ENCODE measurements around the gene CLCN2. TPM values are rescaled to one million over a fixed set of nuclear protein-coding genes. Genes with fewer than 3 reads are reported as not detected.

Gene CLCN2
- total RNA-seq, 1 experiment from 2014 or later, result 22.6 TPM

DNA sequence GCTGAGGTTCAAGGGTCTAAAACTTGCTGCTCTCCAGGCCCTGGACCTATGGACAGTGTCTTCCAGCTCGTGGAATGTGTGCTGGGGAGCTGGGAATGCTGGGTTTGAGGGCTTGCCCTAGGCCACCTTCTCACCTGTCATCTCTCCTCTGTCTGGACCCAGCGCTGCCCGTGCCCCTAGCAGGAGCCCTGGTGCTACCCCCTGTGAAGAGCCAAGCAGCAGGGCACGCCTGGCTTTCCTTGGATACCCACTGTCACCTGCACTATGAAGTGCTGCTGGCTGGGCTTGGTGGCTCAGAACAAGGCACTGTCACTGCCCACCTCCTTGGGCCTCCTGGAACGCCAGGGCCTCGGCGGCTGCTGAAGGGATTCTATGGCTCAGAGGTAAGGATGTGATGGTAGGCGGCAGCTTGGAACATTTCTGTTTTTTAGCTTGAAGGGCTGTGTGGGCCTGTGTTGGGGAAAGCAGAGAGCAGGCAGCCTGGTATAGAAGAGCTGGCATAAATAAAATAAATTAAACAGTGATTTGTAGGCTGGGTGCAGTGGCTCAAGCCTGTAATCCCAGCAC is 23.5 kb upstream of the CLCN2 start (continued):
- TF ChIP-seq MYBL2 (CRISPR knock-in tag; IDR thresholded peaks at IDR 0.05) (no peak), ELF4 (CRISPR knock-in tag; IDR thresholded peaks at IDR 0.05; ENCODE audit: low read depth) (no peak), RELA (CRISPR knock-in tag; IDR thresholded peaks at IDR 0.05; ENCODE audit: borderline replicate concordance) (no peak)
- TF ChIP-seq, protein P1, sequence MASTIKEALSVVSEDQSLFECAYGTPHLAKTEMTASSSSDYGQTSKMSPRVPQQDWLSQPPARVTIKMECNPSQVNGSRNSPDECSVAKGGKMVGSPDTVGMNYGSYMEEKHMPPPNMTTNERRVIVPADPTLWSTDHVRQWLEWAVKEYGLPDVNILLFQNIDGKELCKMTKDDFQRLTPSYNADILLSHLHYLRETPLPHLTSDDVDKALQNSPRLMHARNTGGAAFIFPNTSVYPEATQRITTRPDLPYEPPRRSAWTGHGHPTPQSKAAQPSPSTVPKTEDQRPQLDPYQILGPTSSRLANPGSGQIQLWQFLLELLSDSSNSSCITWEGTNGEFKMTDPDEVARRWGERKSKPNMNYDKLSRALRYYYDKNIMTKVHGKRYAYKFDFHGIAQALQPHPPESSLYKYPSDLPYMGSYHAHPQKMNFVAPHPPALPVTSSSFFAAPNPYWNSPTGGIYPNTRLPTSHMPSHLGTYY (CRISPR knock-in tag; IDR thresholded peaks at IDR 0.05), result no peak

DNA sequence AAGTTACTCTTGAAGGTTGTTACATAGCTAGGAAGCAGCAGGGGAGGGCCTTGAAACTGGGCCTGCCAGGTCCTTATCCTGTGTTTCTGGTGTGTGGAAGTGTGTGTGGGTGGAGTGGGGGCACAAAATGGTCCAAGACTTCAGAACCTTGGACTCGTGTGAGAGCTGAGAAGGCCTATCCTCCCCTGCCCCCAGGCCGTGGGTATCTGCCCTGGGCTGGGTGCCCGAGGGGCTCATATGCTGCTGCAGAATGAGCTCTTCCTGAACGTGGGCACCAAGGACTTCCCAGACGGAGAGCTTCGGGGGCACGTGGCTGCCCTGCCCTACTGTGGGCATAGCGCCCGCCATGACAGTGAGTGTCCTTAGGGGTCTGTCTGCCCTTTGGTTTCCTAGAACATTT is 22.9 kb upstream of the CLCN2 start:
- H3K4me1 Mint-ChIP-seq, result peaks cover 3% of the 10 kb centered on the region
- TF ChIP-seq ZNF232 (CRISPR knock-in tag; IDR thresholded peaks at IDR 0.05), result no peak
- TF ChIP-seq MYBL2 (CRISPR knock-in tag; IDR thresholded peaks at IDR 0.05), result no peak
- TF ChIP-seq ZNF416 (CRISPR knock-in tag; IDR thresholded peaks at IDR 0.05), result no peak
- TF ChIP-seq ZNF138 (CRISPR knock-in tag; conservative IDR thresholded peaks at IDR 0.05), result no peak
- TF ChIP-seq NFYB (CRISPR knock-in tag; conservative IDR thresholded peaks at IDR 0.05; ENCODE audit: low read depth), result no peak
- TF ChIP-seq, protein P1 (CRISPR knock-in tag; IDR thresholded peaks at IDR 0.05), result no peak
- no peak for TF ChIP-seq NR3C1 (CRISPR knock-in tag; conservative IDR thresholded peaks at IDR 0.05; ENCODE audit: low read depth)
- no peak for TF ChIP-seq ETV6 (CRISPR knock-in tag; IDR thresholded peaks at IDR 0.05)
- TF ChIP-seq, protein P2, sequence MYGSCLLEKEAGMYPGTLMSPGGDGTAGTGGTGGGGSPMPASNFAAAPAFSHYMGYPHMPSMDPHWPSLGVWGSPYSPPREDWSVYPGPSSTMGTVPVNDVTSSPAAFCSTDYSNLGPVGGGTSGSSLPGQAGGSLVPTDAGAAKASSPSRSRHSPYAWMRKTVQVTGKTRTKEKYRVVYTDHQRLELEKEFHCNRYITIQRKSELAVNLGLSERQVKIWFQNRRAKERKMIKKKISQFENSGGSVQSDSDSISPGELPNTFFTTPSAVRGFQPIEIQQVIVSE (CRISPR knock-in tag; IDR thresholded peaks at IDR 0.05; ENCODE audit: borderline replicate concordance), result no peak
- no peak for TF ChIP-seq ESRRA (CRISPR knock-in tag; IDR thresholded peaks at IDR 0.05; ENCODE audit: borderline replicate concordance)
- no peak for TF ChIP-seq FOXJ3 (CRISPR knock-in tag; IDR thresholded peaks at IDR 0.05; ENCODE audit: borderline replicate concordance)
- no peak for TF ChIP-seq ZBTB21 (CRISPR knock-in tag; IDR thresholded peaks at IDR 0.05; ENCODE audit: borderline replicate concordance)
- no peak for TF ChIP-seq CREM (CRISPR knock-in tag; IDR thresholded peaks at IDR 0.05)
- TF ChIP-seq ZNF317 (CRISPR knock-in tag; IDR thresholded peaks at IDR 0.05; ENCODE audit: borderline replicate concordance, low read depth), result no peak
- no peak for TF ChIP-seq OVOL2 (CRISPR knock-in tag; IDR thresholded peaks at IDR 0.05; ENCODE audit: borderline replicate concordance)
- TF ChIP-seq, protein P3, sequence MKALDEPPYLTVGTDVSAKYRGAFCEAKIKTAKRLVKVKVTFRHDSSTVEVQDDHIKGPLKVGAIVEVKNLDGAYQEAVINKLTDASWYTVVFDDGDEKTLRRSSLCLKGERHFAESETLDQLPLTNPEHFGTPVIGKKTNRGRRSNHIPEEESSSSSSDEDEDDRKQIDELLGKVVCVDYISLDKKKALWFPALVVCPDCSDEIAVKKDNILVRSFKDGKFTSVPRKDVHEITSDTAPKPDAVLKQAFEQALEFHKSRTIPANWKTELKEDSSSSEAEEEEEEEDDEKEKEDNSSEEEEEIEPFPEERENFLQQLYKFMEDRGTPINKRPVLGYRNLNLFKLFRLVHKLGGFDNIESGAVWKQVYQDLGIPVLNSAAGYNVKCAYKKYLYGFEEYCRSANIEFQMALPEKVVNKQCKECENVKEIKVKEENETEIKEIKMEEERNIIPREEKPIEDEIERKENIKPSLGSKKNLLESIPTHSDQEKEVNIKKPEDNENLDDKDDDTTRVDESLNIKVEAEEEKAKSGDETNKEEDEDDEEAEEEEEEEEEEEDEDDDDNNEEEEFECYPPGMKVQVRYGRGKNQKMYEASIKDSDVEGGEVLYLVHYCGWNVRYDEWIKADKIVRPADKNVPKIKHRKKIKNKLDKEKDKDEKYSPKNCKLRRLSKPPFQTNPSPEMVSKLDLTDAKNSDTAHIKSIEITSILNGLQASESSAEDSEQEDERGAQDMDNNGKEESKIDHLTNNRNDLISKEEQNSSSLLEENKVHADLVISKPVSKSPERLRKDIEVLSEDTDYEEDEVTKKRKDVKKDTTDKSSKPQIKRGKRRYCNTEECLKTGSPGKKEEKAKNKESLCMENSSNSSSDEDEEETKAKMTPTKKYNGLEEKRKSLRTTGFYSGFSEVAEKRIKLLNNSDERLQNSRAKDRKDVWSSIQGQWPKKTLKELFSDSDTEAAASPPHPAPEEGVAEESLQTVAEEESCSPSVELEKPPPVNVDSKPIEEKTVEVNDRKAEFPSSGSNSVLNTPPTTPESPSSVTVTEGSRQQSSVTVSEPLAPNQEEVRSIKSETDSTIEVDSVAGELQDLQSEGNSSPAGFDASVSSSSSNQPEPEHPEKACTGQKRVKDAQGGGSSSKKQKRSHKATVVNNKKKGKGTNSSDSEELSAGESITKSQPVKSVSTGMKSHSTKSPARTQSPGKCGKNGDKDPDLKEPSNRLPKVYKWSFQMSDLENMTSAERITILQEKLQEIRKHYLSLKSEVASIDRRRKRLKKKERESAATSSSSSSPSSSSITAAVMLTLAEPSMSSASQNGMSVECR (CRISPR knock-in tag; IDR thresholded peaks at IDR 0.05; ENCODE audit: borderline replicate concordance), result no peak
- TF ChIP-seq, protein P4, sequence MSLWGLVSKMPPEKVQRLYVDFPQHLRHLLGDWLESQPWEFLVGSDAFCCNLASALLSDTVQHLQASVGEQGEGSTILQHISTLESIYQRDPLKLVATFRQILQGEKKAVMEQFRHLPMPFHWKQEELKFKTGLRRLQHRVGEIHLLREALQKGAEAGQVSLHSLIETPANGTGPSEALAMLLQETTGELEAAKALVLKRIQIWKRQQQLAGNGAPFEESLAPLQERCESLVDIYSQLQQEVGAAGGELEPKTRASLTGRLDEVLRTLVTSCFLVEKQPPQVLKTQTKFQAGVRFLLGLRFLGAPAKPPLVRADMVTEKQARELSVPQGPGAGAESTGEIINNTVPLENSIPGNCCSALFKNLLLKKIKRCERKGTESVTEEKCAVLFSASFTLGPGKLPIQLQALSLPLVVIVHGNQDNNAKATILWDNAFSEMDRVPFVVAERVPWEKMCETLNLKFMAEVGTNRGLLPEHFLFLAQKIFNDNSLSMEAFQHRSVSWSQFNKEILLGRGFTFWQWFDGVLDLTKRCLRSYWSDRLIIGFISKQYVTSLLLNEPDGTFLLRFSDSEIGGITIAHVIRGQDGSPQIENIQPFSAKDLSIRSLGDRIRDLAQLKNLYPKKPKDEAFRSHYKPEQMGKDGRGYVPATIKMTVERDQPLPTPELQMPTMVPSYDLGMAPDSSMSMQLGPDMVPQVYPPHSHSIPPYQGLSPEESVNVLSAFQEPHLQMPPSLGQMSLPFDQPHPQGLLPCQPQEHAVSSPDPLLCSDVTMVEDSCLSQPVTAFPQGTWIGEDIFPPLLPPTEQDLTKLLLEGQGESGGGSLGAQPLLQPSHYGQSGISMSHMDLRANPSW (CRISPR knock-in tag; conservative IDR thresholded peaks at IDR 0.05; ENCODE audit: low read depth), result no peak
- TF ChIP-seq SOX15 (CRISPR knock-in tag; IDR thresholded peaks at IDR 0.05), result no peak
- TF ChIP-seq ZNF671 (CRISPR knock-in tag; IDR thresholded peaks at IDR 0.05), result no peak
- TF ChIP-seq ATF1 (CRISPR knock-in tag; IDR thresholded peaks at IDR 0.05), result no peak
- no peak for ATAC-seq
- H3K9me3 Mint-ChIP-seq, result no peaks in the 10 kb centered on the region
- H3K27ac Mint-ChIP-seq, result no peak overlapping the region
- CTCF ChIA-PET, result interaction anchor here (1.0 to 5.2 kb wide), 3 partner anchors 13 to 157 kb away, joined by 4 to 33 read pairs (median 30); no protein-coding TSS in a partner anchor
- H3K27me3 Mint-ChIP-seq (ENCODE audit: low read depth), result peaks cover 38% of the 10 kb centered on the region
- no peaks in the 10 kb centered on the region for H3K36me3 Mint-ChIP-seq
- H3K4me3 Mint-ChIP-seq, result no peak overlapping the region
- POLR2A ChIA-PET, result no interaction called here
- no peak for DNase-seq (ENCODE audit: low spot score)
